HTR-8/SVneo (cell line): ENCODE measurements around the gene APLN.
A peak's percentile ranks its signal among the peaks of the same experiment; 100 is the strongest.

Source experiments
- DNase-seq: peaks from one replicate; pipeline ENCODE4 v3.0.0; 2011; ENCODE audit warnings: low spot score, mixed read lengths; ENCODE audit not compliant: insufficient read length
- FAIRE-seq: peaks from 2 replicates; lab custom pipeline; 2011; peaks lifted over from hg19 to GRCh38; lab: Jason Lieb, UNC

The APLN gene

GRCh38 chrX:129654652-129655546 lies at the start of gene APLN:
TSS of gene APLN (minus strand) at chrX:129654956. CDS start at chrX:129654630, 326 bp downstream.
- FAIRE-seq (no peak), DNase-seq (no peak)

GRCh38 chrX:129704491-129704890 lies 49.7 kb upstream of the APLN start:
- DNase-seq = no peak
- FAIRE-seq = no peak

- DNase-seq (no peak), FAIRE-seq (no peak)
Measured at GRCh38 chrX:129701624-129702069, 46.9 kb upstream of the APLN start.

- DNase-seq = no peak
- no peak for FAIRE-seq
Measured at GRCh38 chrX:129700536-129700935, 45.8 kb upstream of the APLN start.

- DNase-seq (no peak), FAIRE-seq (no peak)
Measured at GRCh38 chrX:129698150-129698549, 43.4 kb upstream of the APLN start.

- FAIRE-seq (no peak), DNase-seq (no peak)
Measured at GRCh38 chrX:129697204-129697829, 42.6 kb upstream of the APLN start.

- no peak for FAIRE-seq
- DNase-seq = no peak
Measured at GRCh38 chrX:129696463-129697155, 41.9 kb upstream of the APLN start.

GRCh38 chrX:129695937-129696336 lies 41.2 kb upstream of the APLN start:
- FAIRE-seq (no peak), DNase-seq (no peak)

- DNase-seq (no peak), FAIRE-seq (no peak)
Measured at GRCh38 chrX:129695535-129695934, 40.8 kb upstream of the APLN start.

GRCh38 chrX:129694805-129695204 lies 40.0 kb upstream of the APLN start:
- FAIRE-seq = no peak
- DNase-seq = no peak

- DNase-seq (no peak), FAIRE-seq (no peak)
Measured at GRCh38 chrX:129693354-129693753, 38.6 kb upstream of the APLN start.

- FAIRE-seq = no peak
- DNase-seq = no peak
Measured at GRCh38 chrX:129690435-129690834, 35.7 kb upstream of the APLN start.

- no peak for FAIRE-seq
Measured at GRCh38 chrX:129689796-129690195, 35.0 kb upstream of the APLN start.

GRCh38 chrX:129688097-129688496 lies 33.3 kb upstream of the APLN start:
- no peak for FAIRE-seq
- DNase-seq = no peak

More at GRCh38 chrX:129689796-129690195, 35.0 kb upstream of the APLN start:
- no peak for DNase-seq

- no peak for FAIRE-seq
- DNase-seq = no peak
Measured at GRCh38 chrX:129686422-129686948, 31.7 kb upstream of the APLN start.

- DNase-seq (no peak), FAIRE-seq (no peak)
Measured at GRCh38 chrX:129682979-129683378, 28.2 kb upstream of the APLN start.

GRCh38 chrX:129679901-129680300 lies 25.1 kb upstream of the APLN start:
- DNase-seq (no peak), FAIRE-seq (no peak)

GRCh38 chrX:129678614-129679195 lies 23.9 kb upstream of the APLN start:
- no peak for FAIRE-seq
- no peak for DNase-seq

- no peak for FAIRE-seq
- DNase-seq = no peak
Measured at GRCh38 chrX:129667412-129667811, 12.7 kb upstream of the APLN start.

- DNase-seq = peak; percentile 29
- FAIRE-seq = no peak
Measured at GRCh38 chrX:129665916-129666644, 11.3 kb upstream of the APLN start.
